Muscle of leg (tissue), 11 donors: ENCODE measurements around the gene AMIGO1. TPM values are rescaled to one million over a fixed set of nuclear protein-coding genes. Genes with fewer than 3 reads are reported as not detected.

Experiments
- DNase-seq: peaks from one replicate; pipeline ENCODE4 v3.0.0; 2013
- H3K27ac ChIP-seq: one replicate; pipeline ENCODE4 v1.5.1; 2013; ENCODE audit warnings: mild to moderate bottlenecking, low read length, control low read depth
- H3K27me3 ChIP-seq: one replicate; pipeline ENCODE4 v1.6.1; 2013; ENCODE audit warnings: low read length; ENCODE audit not compliant: control insufficient read depth, insufficient read depth
- H3K36me3 ChIP-seq: one replicate; pipeline ENCODE4 v1.6.1; 2013; ENCODE audit warnings: low read length; ENCODE audit not compliant: control insufficient read depth, insufficient read depth
- H3K4me1 ChIP-seq: one replicate; pipeline ENCODE4 v1.6.1; 2013; ENCODE audit warnings: low read length; ENCODE audit not compliant: control insufficient read depth, insufficient read depth
- H3K4me3 ChIP-seq: one replicate; pipeline ENCODE4 v1.5.1; 2013; ENCODE audit warnings: low read length, control low read depth
- H3K9me3 ChIP-seq: replicated peaks from 2 replicates; pipeline ENCODE4 v1.6.1; 2013; ENCODE audit warnings: low read depth, low read length; ENCODE audit not compliant: control insufficient read depth
- WGBS: methylation state at CpG from one replicate; pipeline ENCODE4 v1.1.5; 2013; ENCODE audit warnings: missing lambda C conversion rate; ENCODE audit not compliant: insufficient coverage; 5-methylcytosine and 5-hydroxymethylcytosine counted together
- polyA plus RNA-seq, 8 donors: library from polyadenylated mRNA; unstranded; fragments of 120-200 nt; gene quantifications; one replicate each; pipeline versions ENCODE4 v1.2.1 to v1.2.3, GENCODE V29; 2013; ENCODE audit warnings: inconsistent platforms in 1 of 8, low replicate concordance in 1 of 8; ENCODE audit not compliant: insufficient read length in 8 of 8, insufficient read depth in 1 of 8
- total RNA-seq: library from RNA; stranded (reverse); fragments of 120-200 nt; gene quantifications from one replicate; pipeline ENCODE4 v1.2.4, GENCODE V29; 2013

Gene AMIGO1
- total and polyA plus RNA-seq, 9 donors, result 8.5 to 13.8 (median 12.0) TPM

DNA sequence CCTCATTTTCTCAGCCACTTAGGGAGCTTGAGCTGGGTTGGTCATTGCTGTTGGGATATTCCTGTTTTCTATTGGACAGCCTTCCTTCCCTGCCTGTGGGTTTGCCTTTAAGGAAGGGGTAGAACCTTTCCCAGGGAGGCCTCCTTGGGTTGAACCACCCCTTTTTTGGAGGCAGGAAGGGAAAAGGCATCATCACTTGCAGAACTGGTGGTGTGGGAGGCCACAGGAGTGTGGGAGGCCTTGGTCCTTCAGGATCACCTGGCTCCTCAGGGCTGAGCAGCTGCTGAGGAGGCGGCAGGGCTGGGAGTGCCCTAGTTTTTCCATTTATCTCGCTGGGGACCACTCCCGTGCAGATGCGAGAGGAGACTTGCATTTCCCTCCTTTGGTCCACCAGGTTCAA is 16.3 kb downstream of the AMIGO1 start:
- WGBS, result 35% methylated on average over 3 of the region's 4 CpGs
- H3K9me3 ChIP-seq, result no peaks in the 10 kb centered on the region
- H3K36me3 ChIP-seq, result peaks cover 68% of the 10 kb centered on the region

DNA sequence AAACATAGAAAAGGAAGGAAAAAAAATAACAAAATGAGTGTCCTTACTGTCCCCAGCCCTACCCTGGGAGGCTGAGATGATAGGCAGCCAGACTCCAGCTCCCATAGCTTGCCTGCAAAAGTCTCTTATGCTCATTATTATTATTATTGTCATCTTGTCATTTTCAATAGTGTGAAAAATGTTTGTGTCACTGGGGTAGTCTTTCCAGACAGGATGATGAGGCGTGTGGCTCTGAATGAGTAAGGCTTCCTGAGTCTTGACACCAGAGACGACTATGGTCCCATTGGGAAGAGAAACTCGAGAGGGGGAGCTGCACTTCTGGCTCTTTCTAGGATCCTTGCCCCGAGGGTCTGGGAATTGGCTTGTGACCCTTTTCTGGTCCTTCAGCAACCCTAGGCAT is 16.7 kb downstream of the AMIGO1 start:
- H3K9me3 ChIP-seq, result no peaks in the 10 kb centered on the region
- no peaks in the 10 kb centered on the region for H3K27me3 ChIP-seq
- WGBS, result 42% methylated on average over 4 of the region's 4 CpGs
- H3K27ac ChIP-seq, result no peak overlapping the region
- peaks cover 33% of the 10 kb centered on the region for H3K4me1 ChIP-seq
- no peak overlapping the region for H3K4me3 ChIP-seq
- peaks cover 72% of the 10 kb centered on the region for H3K36me3 ChIP-seq
- no peak for DNase-seq

More for the DNA sequence above, 16.3 kb downstream of the AMIGO1 start:
- Histone ChIP-seq H3K27ac (peak overlapping the region; percentile 67), H3K4me3 (no peak overlapping the region), H3K27me3 (no peaks in the 10 kb centered on the region), H3K4me1 (peaks cover 37% of the 10 kb centered on the region)
- no peak for DNase-seq

DNA sequence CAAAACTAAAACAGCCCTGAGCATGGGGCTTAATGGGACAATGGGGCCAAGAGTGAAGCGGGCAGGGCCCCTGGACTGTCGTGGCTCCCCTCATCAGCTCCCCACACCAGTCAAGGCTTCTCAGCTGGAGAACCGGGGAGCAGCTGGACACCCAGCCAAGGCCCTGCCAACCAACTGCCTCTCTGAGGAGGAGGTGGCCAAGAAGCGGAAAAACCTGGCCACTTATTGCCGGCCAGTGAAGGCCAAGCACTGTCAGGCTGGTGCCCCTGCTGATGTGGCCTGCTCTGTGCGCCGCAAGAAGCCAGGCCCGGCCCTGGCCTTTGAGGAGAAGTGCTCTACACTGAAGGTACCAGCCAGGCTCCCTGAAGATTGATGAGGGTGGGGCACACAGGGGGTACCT is 18.2 kb downstream of the AMIGO1 start:
- Histone ChIP-seq H3K4me3 (no peak overlapping the region), H3K27me3 (no peaks in the 10 kb centered on the region), H3K9me3 (no peaks in the 10 kb centered on the region), H3K36me3 (peaks cover 73% of the 10 kb centered on the region), H3K27ac (no peak overlapping the region), H3K4me1 (peaks cover 24% of the 10 kb centered on the region)
- 100% methylated on average over 6 of the region's 8 CpGs for WGBS
- DNase-seq, result no peak

DNA sequence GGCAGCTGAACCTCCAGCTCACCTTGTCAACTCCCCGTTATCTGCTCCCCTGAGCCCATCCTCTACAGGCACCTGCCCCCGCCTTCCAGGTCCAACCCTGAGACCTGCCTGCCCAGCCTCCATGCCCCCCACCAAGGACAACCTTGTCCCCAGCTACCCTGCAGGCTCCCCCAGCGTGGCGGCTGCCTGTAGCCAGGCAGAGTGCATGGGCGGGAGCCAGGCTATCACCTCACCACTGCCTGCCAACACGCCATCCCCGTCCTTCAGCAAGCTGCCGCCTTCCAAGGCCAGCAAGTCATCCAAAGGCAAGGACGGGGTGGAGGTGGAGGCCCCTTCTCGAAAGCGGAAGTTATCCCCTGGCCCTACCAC is 18.6 kb downstream of the AMIGO1 start:
- peaks cover 24% of the 10 kb centered on the region for H3K4me1 ChIP-seq
- no peaks in the 10 kb centered on the region for H3K27me3 ChIP-seq
- 75% methylated on average over 5 of the region's 11 CpGs for WGBS
- H3K27ac ChIP-seq, result no peak overlapping the region
- H3K36me3 ChIP-seq, result peaks cover 72% of the 10 kb centered on the region
- no peaks in the 10 kb centered on the region for H3K9me3 ChIP-seq
- no peak for DNase-seq
- H3K4me3 ChIP-seq, result no peak overlapping the region

DNA sequence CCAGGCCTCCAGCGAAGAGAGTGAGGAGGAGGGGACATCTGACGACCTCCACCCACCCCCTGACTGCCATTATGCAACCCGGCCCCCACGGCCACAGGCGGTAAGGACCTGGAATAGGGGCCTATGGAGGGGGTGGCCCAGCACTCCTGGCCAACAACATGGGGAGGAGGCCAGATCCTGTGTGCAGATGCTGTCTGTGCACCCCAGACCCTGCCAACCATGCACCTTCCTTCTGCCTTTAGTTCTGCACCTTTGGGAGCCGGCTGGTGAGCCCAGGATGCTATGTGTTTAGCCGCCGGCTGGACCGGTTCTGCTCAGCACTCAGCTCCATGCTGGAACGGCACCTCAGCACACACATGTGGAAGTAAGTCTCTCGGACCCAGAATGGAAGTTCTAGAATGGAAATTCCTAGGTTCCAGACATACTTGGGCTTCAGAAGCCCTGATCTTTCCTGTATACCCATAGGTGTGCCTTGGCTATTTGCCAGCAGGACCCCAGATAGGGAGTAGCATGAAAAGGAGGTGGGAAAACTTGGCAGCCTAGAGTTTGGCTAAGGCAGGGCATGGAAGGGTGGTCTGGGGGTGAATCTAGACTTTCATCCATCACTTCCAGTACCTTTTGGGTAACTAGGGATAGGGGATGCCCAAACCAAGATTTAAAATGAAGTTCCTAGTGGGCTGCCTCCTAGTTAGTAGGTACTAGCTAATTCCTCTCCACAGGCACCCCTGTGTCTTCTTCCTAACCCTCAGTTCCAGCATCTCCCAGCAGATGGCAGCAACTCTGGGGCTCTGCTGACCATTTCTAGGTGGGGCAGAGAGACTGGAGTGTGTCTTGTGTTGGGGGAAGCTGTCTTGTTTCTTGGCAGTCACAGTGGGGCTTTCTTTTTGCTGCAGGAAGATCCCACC is 19.2 kb downstream of the AMIGO1 start:
- peaks cover 26% of the 10 kb centered on the region for H3K4me1 ChIP-seq
- no peak overlapping the region for H3K4me3 ChIP-seq
- peaks cover 68% of the 10 kb centered on the region for H3K36me3 ChIP-seq
- 78% methylated on average over 6 of the region's 11 CpGs for whole genome bisulfite sequencing
- DNase-seq, result peak; percentile 79
- no peaks in the 10 kb centered on the region for H3K9me3 ChIP-seq
- H3K27ac ChIP-seq, result no peak overlapping the region
- H3K27me3 ChIP-seq, result no peaks in the 10 kb centered on the region

DNA sequence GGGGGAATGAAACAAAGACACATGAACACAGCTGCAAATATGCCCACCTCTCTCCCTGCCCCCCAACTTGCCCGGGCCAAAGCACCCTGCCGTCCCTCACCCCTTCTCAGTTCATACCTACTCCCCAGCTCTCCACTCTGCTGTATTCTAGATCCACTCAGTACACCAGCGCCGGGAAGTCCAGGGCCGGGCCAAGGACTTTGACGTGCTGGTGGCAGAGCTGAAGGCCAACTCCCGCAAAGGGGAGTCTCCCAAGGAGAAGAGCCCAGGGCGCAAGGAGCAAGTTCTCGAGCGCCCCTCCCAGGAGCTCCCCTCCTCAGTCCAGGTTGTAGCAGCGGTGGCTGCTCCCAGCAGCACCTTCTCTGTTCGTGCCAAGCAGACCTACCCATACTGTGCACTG is 20.8 kb downstream of the AMIGO1 start:
- DNase-seq, result no peak
- Histone ChIP-seq H3K27me3 (no peaks in the 10 kb centered on the region), H3K4me1 (peaks cover 27% of the 10 kb centered on the region), H3K36me3 (peaks cover 66% of the 10 kb centered on the region), H3K27ac (no peak overlapping the region), H3K4me3 (no peak overlapping the region), H3K9me3 (no peaks in the 10 kb centered on the region)
- WGBS, result 92% methylated on average over 11 of the region's 12 CpGs

DNA sequence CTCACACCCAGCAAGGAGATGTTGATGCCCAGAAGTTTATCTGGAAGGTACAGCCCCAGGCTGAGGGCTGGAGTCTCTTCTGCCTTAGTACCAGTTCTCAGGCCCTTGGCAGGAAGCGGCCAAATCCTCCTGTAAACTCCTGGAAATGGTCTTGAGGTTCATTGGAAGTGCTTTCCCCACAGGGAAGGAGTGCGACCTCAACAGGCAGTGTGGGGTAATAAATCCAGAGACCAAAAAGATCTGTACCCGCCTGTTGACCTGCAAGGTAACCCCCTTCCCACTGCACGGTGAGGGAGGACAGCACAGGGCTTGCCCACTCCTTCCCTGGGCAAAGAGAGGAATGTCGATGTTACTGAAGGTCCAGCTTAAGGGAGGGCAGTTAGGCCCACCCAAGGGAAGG is 21.3 kb downstream of the AMIGO1 start:
- no peak overlapping the region for H3K27ac ChIP-seq
- H3K27me3 ChIP-seq, result no peaks in the 10 kb centered on the region
- peaks cover 66% of the 10 kb centered on the region for H3K36me3 ChIP-seq
- no peak for DNase-seq
- H3K4me3 ChIP-seq, result no peak overlapping the region
- WGBS, result 78% methylated on average over 4 of the region's 5 CpGs
- no peaks in the 10 kb centered on the region for H3K9me3 ChIP-seq
- H3K4me1 ChIP-seq, result peaks cover 24% of the 10 kb centered on the region

DNA sequence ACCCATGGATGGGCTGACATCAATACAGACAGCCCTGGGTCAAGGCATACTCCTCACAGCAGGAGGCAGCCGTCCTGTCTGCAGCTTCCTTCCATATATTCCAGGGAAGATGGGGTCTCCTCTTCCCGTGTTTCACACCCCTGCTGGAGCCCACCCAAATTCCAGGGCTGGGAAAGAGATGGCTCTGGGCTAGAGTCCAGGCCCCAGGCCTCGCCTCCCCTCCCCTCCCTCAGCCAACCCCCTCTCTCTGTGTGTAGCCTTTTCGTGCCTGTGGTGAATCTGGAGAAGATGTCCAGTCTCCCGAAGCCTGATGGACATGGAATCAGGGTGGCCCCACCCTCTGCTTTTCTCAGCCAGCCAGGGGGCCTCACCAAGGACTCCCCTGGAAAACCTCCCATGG is 22.3 kb downstream of the AMIGO1 start:
- Histone ChIP-seq H3K27me3 (no peaks in the 10 kb centered on the region), H3K4me1 (peaks cover 22% of the 10 kb centered on the region), H3K9me3 (no peaks in the 10 kb centered on the region), H3K4me3 (no peak overlapping the region), H3K36me3 (peaks cover 59% of the 10 kb centered on the region), H3K27ac (no peak overlapping the region)
- no peak for DNase-seq
- WGBS, result 7% methylated on average over 2 of the region's 5 CpGs

DNA sequence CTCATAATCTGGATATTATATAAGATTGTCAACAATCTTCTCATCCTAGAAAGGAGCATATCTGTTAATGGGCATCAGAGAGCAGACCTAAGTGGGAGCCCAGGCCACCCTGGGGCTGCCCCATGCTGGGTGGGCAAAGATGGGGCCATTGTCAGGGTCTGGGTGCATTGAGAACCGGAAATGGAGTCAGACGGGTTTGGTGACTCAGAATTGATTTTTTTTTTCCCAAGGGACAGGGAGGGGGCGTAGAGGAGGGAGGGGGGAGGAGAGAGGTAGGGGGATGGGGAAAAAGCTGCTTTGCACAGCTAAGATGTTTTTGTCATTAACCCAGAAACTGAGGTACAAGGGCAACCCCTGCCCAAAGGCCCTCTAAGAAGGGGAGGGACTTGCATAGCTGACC is 24.5 kb downstream of the AMIGO1 start:
- Histone ChIP-seq H3K27ac (no peak overlapping the region), H3K36me3 (peaks cover 50% of the 10 kb centered on the region), H3K9me3 (no peaks in the 10 kb centered on the region), H3K4me1 (peaks cover 34% of the 10 kb centered on the region), H3K4me3 (peak overlapping the region; percentile 66), H3K27me3 (no peaks in the 10 kb centered on the region)
- DNase-seq, result no peak
- WGBS, result no CpG with 5 or more reads among the region's 3 CpGs

DNA sequence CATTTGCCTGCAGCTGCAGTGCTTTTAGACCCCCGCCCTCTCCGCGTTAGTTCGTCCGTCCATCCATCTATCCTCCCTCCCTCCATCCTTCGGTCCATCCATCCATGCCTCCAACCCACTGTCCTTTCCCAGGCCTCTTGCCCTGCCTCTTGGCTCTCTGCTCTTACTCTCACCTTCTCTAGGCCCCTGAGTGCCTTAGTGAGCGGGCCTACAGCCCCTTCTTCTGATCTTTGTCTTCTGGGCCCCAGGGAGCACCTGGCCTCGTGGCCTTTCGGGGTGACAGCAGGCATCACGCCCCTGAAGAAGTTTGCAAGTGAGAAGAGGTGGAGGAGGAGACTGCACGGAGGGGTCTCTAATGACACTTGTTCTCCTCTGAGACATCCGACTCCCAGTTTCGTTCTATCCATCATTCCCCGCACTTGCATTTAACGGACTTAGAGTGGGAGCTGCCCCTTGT is 25.0 kb downstream of the AMIGO1 start:
- WGBS, result 3% methylated on average over 8 of the region's 15 CpGs
- Histone ChIP-seq H3K9me3 (no peaks in the 10 kb centered on the region), H3K4me3 (peak overlapping the region; percentile 66), H3K27me3 (peaks cover 3% of the 10 kb centered on the region), H3K36me3 (peaks cover 49% of the 10 kb centered on the region), H3K4me1 (peaks cover 38% of the 10 kb centered on the region), H3K27ac (no peak overlapping the region)
- DNase-seq, result no peak
